Cardiac fibroblast (primary cell): Measurements from ENCODE around the gene LRP1B.

Source experiments
- DNase-seq, 2 donors: peaks; one replicate each; pipeline versions ENCODE4 v3.0.0 to v3.0.0-alpha.2; 2010; ENCODE audit warnings: low read depth in 2 of 2
- H3K4me3 ChIP-seq, 2 donors: replicated peaks in 1 of 2; 1 replicate in 1 of 2; 2 replicates in 1 of 2; pipeline ENCODE4 v1.5.1; 2011; ENCODE audit warnings: low read depth in 2 of 2, low read length in 2 of 2, mild to moderate bottlenecking in 2 of 2, moderate library complexity in 1 of 2
- CTCF ChIP-seq: IDR thresholded peaks from one replicate; pipeline ENCODE4 v1.5.1; 2011; ENCODE audit warnings: low read depth, mild to moderate bottlenecking, low read length, inconsistent platforms

Gene LRP1B

DNA sequence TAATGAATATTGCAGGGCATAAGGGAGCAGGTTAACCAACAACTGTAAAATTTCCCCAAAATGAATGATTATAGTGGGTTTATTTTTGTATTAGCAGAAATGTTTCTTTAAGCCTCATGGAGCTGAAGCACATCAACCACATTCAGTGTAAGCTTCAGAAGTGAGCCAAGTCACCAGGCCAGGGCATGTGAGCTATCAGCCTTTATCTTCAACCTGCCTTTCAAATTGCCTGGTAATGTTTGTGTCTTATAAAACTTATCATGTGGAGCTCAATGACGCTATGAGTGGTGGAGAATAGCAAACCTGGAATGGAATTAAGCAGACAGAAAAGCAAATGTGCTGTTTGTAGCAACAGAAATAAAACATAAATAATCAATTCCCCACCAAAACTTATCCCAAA, 1068.4 kb downstream of the LRP1B start:
- no peak for TF ChIP-seq CTCF
- H3K4me3 ChIP-seq: no peak overlapping the region
- peak in 1 of 2 donors; percentile 4 for DNase-seq

DNA sequence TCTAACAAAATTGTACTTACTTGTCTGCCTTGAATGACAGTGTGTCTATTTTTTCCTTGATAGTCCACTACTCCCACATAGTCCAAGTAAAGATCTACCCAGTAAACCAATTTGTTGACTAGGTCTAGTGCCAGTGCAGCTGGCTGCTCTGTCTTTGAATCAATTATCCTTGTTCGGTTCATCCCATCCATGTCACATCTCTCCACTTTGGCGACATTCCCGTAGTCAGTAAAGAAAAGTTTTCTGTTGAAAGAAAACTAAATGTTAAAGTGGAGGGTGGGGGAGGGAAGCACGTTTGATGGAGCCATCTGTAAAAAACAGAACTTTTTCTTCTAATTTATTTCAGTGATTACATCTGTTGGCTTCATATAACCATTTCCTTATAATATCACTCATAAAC, 1068.8 kb downstream of the LRP1B start:
- TF ChIP-seq CTCF: no peak
- no peak for DNase-seq

DNA sequence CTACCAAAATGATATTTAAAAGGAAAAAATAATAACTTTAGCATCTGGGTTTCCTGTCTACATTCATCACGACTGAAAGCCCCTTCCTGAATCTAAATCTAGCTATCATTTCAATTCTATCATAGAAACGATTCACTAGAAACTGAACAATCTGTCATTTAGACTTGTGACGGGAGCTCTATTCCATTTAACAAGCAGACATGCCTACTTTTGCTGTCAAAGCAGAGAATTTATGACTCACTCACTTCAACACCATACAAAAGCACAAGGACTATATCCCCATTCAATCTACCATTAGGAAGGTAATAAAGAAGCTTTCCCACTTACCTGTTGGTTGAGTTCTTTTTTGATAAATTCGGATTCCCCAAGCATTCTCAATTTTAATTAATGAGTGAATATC, 1072.3 kb downstream of the LRP1B start:
- H3K4me3 ChIP-seq: no peak overlapping the region
- no peak for TF ChIP-seq CTCF
- DNase-seq: no peak

More for the DNA sequence above, 1068.8 kb downstream of the LRP1B start:
- H3K4me3 ChIP-seq: no peak overlapping the region

- DNase-seq: peak; percentile 38
- no peak for TF ChIP-seq CTCF
- no peak overlapping the region for H3K4me3 ChIP-seq
These were observed 1075.3 kb downstream of the LRP1B start for GRCh38 chr2:141055531-141055930.

DNA sequence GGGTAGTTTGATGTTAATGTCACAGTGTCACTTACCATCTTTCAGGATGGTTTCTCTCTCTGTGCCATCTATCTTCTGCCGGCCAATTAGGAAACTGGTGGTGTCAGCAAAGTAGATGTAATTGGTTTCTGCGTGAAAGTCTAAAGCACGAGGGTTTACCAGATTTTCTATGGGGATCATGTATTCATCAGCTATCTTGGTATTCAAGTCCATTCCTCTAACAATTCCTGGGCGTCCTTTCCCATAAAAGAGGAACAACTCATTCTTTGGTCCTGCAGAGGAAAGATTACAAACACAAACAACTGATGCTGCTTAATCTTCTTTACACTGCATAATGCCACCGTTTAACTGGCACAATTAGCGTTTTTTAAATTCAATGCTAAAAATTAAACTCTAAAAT, 1081.9 kb downstream of the LRP1B start:
- TF ChIP-seq CTCF: no peak
- no peak overlapping the region for H3K4me3 ChIP-seq
- DNase-seq: no peak

GRCh38 chr2:141041281-141041680, 1089.5 kb downstream of the LRP1B start:
- no peak for DNase-seq
- H3K4me3 ChIP-seq: no peak overlapping the region
- TF ChIP-seq CTCF: no peak

DNA sequence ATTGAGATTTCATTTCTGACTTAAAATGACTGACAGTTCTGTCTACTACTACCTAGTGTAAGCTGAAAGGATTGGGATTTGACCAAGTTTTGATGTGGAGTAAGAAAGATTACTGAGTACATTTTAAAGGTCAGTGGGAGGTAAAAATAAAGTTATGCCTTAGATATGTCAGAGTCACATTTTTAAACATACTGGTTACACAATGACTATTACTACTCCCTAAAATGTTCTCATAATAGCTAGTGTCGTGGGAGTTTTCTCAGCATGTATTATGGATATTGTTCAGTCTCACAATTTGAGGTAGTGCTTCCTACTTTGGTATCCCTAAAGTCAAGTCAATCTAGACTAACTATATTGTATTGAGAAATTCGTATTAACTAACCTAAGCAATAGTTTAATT, 1092.5 kb downstream of the LRP1B start:
- no peak for DNase-seq
- H3K4me3 ChIP-seq: no peak overlapping the region
- TF ChIP-seq CTCF: no peak
